GM12878 (cell line): Measurements from ENCODE around the gene TSPEAR. TPM values are rescaled to one million over a fixed set of nuclear protein-coding genes. Genes with fewer than 3 reads are reported as not detected.

Experiments used
- ATAC-seq: fragments of 200-7000 bp; cut with Tn5 transposase; 3 replicates; pipeline ENCODE4 v1.9.1; 2020; ENCODE audit warnings: mild to moderate bottlenecking, moderate library complexity
- BruUV-seq: library from RNA; stranded (reverse); fragments of 400-500 nt; replicated peaks from 2 replicates; lab custom pipeline; 2021; lab: Mats Ljungman, UMichigan
- CTCF ChIA-PET: fragments of 300-600 bp; sonication (Branson Sonifier 250); formaldehyde crosslinking; extraction: SDS; loops from one replicate; lab custom pipeline; 2021; ENCODE audit warnings: inconsistent platforms; lab: Yijun Ruan, JAX
- POLR2A ChIA-PET: fragments of 350-600 bp; formaldehyde crosslinking; extraction: SDS; loops from one replicate; lab custom pipeline; 2021; ENCODE audit warnings: inconsistent platforms; lab: Charles Lee
- RAD21 ChIA-PET: fragments of 300-600 bp; sonication (Branson Sonifier 250); formaldehyde crosslinking; loops from one replicate; lab custom pipeline; 2023; ENCODE audit warnings: antibody characterized with exemption; ENCODE audit not compliant: unreplicated experiment; lab: Charles Lee
- SMC1A ChIA-PET: fragments of 300-600 bp; sonication (Branson Sonifier 250); formaldehyde crosslinking; loops from one replicate; lab custom pipeline; 2023; ENCODE audit not compliant: unreplicated experiment, uncharacterized antibody; lab: Charles Lee
- DNase-seq: peaks from one replicate; pipeline ENCODE4 v3.0.0-alpha.2; 2011; ENCODE audit warnings: low read depth, low spot score
- FAIRE-seq: peaks from 3 replicates; lab custom pipeline; 2011; peaks lifted over from hg19 to GRCh38; lab: Jason Lieb, UNC
- H2AFZ ChIP-seq: 2 replicates; pipeline ENCODE4 v1.6.0; 2011; ENCODE audit warnings: low read depth, low read length, control low read depth; ENCODE audit not compliant: control insufficient read depth
- H3K27ac ChIP-seq: 2 replicates; pipeline ENCODE4 v1.5.1; 2011; ENCODE audit warnings: control low read depth; ENCODE audit not compliant: control insufficient read depth, insufficient read depth
- H3K27me3 ChIP-seq, 2 experiments: replicated peaks in 1 of 2; 2 replicates each; pipeline versions ENCODE4 v1.6.0 to v1.6.1; 2011; ENCODE audit warnings: low read length in 1 of 2; ENCODE audit not compliant: control insufficient read depth in 2 of 2, insufficient read depth in 2 of 2
- H3K36me3 ChIP-seq, 2 experiments: 2 replicates each; pipeline ENCODE4 v1.5.1; 2011; ENCODE audit warnings: low read length in 1 of 2; ENCODE audit not compliant: control insufficient read depth in 2 of 2, insufficient read depth in 2 of 2
- H3K4me1 ChIP-seq: 2 replicates; pipeline ENCODE4 v1.6.1; 2011; ENCODE audit warnings: mild to moderate bottlenecking, low read length, moderate library complexity, mixed read lengths; ENCODE audit not compliant: control insufficient read depth, insufficient read depth
- H3K4me2 ChIP-seq: 2 replicates; pipeline ENCODE4 v1.6.0; 2011; ENCODE audit warnings: control low read depth; ENCODE audit not compliant: control insufficient read depth, insufficient read depth
- H3K4me3 ChIP-seq: fragments of 200-600 bp; sonication (generic); 2 replicates; pipeline ENCODE4 v1.5.1; 2016
- H3K79me2 ChIP-seq: 2 replicates; pipeline ENCODE4 v1.6.0; 2011; ENCODE audit warnings: low read length; ENCODE audit not compliant: control insufficient read depth, insufficient read depth
- H3K9ac ChIP-seq: 2 replicates; pipeline ENCODE4 v1.8.0; 2011; ENCODE audit warnings: low read length, control low read depth, mixed read lengths; ENCODE audit not compliant: control insufficient read depth, insufficient read depth
- H3K9me3 ChIP-seq: replicated peaks from 3 replicates; pipeline ENCODE4 v1.5.1; 2011; ENCODE audit warnings: mild to moderate bottlenecking, low read length; ENCODE audit not compliant: control insufficient read depth, insufficient read depth
- H4K20me1 ChIP-seq: 2 replicates; pipeline ENCODE4 v1.6.0; 2011; ENCODE audit not compliant: control insufficient read depth, insufficient read depth
- BMI1 ChIP-seq: fragments of 450-650 bp; IDR thresholded peaks from 2 replicates; pipeline ENCODE4 v1.6.1; 2016; ENCODE audit warnings: mild to moderate bottlenecking, moderate library complexity, borderline replicate concordance
- CEBPB ChIP-seq, 2 experiments: fragments of 150-350 bp in 1 of 2; IDR thresholded peaks; 2 replicates each; pipeline ENCODE4 v1.6.1; 2012 to 2014; ENCODE audit warnings: low read depth in 2 of 2, low read length in 2 of 2, borderline replicate concordance in 1 of 2, inconsistent platforms in 1 of 2
- FOXK2 ChIP-seq: fragments of 450-650 bp; IDR thresholded peaks from 2 replicates; pipeline ENCODE4 v1.6.1; 2017; ENCODE audit warnings: mild to moderate bottlenecking, moderate library complexity
- GATAD2B ChIP-seq: fragments of 450-650 bp; conservative IDR thresholded peaks from 2 replicates; pipeline ENCODE4 v1.6.1; 2017; ENCODE audit warnings: low read depth, mild to moderate bottlenecking, moderate library complexity
- JUND ChIP-seq: IDR thresholded peaks from 2 replicates; pipeline ENCODE4 v1.6.1; 2012; ENCODE audit warnings: low read depth, mild to moderate bottlenecking, low read length, improper control_type of control experiment, moderate library complexity
- NFYB ChIP-seq: IDR thresholded peaks from 2 replicates; pipeline ENCODE4 v1.6.1; 2011; ENCODE audit warnings: low read depth, mild to moderate bottlenecking, low read length, improper control_type of control experiment, moderate library complexity; ENCODE audit not compliant: insufficient read depth
- SMAD5 ChIP-seq: IDR thresholded peaks from 2 replicates; pipeline ENCODE4 v1.6.1; 2016; ENCODE audit warnings: antibody characterized with exemption, low read depth
- WRNIP1 ChIP-seq: IDR thresholded peaks from 2 replicates; pipeline ENCODE4 v1.6.1; 2011; ENCODE audit warnings: low read depth, low read length, improper control_type of control experiment, borderline replicate concordance
- ZNF274 ChIP-seq: IDR thresholded peaks from one replicate; pipeline ENCODE4 v1.8.0; 2011; ENCODE audit not compliant: insufficient read length, insufficient read depth
- WGBS: methylation state at CpG from one replicate; pipeline ENCODE4 v1.1.6; 2016; ENCODE audit warnings: low lambda C conversion rate; ENCODE audit not compliant: insufficient replicate concordance, insufficient coverage; ENCODE audit errors: missing lambda C conversion rate; 5-methylcytosine and 5-hydroxymethylcytosine counted together
- in situ Hi-C: fragments of 300-500 bp; cut with MboI; formaldehyde crosslinking; loops from 9 replicates; pipeline ENCODE4 v1.14.3; 2018; ENCODE audit warnings: mixed read lengths
- intact Hi-C: fragments of 100-400 bp; cut with micrococcal nuclease; formaldehyde crosslinking; loops from one replicate; pipeline ENCODE4 v1.14.2; 2022; ENCODE audit not compliant: unreplicated experiment
- polyA plus RNA-seq, 11 experiments: library from polyadenylated mRNA; depleted of rRNA in 4 of 11; unstranded in 6 of 11; stranded (reverse) in 5 of 11; fragments of >200 nt; fragmentation: Nextera tagmentation in 4 of 11; fragmentation: Illumina TruSeq in 1 of 11; extraction: Ambion mirVana in 4 of 11; extraction: Trizol in 1 of 11; gene quantifications; 1 replicate in 1 of 11; 2 replicates in 10 of 11; pipeline versions ENCODE4 v1.2.1 to v1.2.3, GENCODE V29; 2011 to 2016; ENCODE audit warnings: inconsistent platforms in 2 of 11, missing spikeins in 2 of 11, low read depth in 1 of 11
- total RNA-seq, 4 experiments: library from RNA; depleted of rRNA in 3 of 4; stranded (reverse); fragments of >200 nt in 3 of 4; fragmentation: Illumina TruSeq in 1 of 4; extraction: Trizol in 1 of 4; gene quantifications; 2 replicates each; pipeline versions ENCODE4 v1.2.1 to v1.2.3, GENCODE V29; 2013 to 2021
- TF ChIP-seq, protein P1 (sequence below): fragments of 450-650 bp; formaldehyde crosslinking; IDR thresholded peaks from 2 replicates; pipeline ENCODE4 v1.5.0; 2022; ENCODE audit warnings: mild to moderate bottlenecking, missing genetic modification characterization
- TF ChIP-seq, protein P2 (sequence below): IDR thresholded peaks from 2 replicates; pipeline ENCODE4 v1.6.1; 2012; ENCODE audit warnings: low read depth, low read length, improper control_type of control experiment
- TF ChIP-seq, protein P3 (sequence below): fragments of 450-650 bp; IDR thresholded peaks from 2 replicates; pipeline ENCODE4 v1.6.1; 2014; ENCODE audit warnings: mild to moderate bottlenecking

The TSPEAR gene
- total and polyA plus RNA-seq, 10 of the 15 experiments (the other 5 are each of a cell fraction or from before 2014, with no cell fraction given), result not detected

DNA sequence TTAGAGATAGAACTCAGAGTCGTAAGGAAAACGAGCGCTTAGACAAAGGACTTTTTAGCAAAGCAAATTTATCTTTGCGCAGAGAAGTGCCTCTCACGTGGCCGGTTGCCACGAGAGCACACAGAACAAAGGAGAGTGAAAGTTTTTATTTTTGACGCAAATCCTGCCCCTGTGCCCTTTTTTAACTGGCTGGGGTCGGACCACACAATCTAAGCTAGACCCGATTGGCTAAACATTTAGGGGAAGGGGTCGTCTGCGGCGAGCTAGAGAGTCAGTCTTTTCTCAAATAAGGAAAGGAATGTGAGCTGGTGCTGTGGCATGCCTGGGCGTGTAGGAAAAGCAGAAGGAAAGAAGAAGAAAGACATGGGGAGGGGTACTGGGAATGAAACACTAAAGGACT lies 162.4 kb downstream of the TSPEAR start:
- no peak for ATAC-seq
- Histone ChIP-seq H3K9ac (no peak overlapping the region), H3K4me2 (no peak overlapping the region), H3K4me1 (no peaks in the 10 kb centered on the region), H3K36me3 (no peaks in the 10 kb centered on the region), H3K79me2 (no peaks in the 10 kb centered on the region), H3K27me3 (no peaks in the 10 kb centered on the region), H3K27ac (no peak overlapping the region), H2AFZ (no peak overlapping the region), H3K9me3 (no peaks in the 10 kb centered on the region; the same call in 2 of the 3 replicates), H4K20me1 (no peaks in the 10 kb centered on the region), H3K4me3 (no peak overlapping the region)
- no peak for DNase-seq
- no peak for FAIRE-seq
- WGBS, result 45% methylated on average over 14 of the region's 14 CpGs
- TF ChIP-seq ZNF274, result no peak
- POLR2A ChIA-PET, result no interaction called here
- intact Hi-C loops, result no loop called here
- in situ Hi-C loops, result no loop called here
- BruUV-seq, result no TSS peak
- RAD21 ChIA-PET, result interaction anchor here (0.6 kb wide), 1 partner anchor 1529 kb away, joined by 4 read pairs; no protein-coding TSS in a partner anchor
- SMC1A ChIA-PET, result no interaction called here
- CTCF ChIA-PET, result no interaction called here

DNA sequence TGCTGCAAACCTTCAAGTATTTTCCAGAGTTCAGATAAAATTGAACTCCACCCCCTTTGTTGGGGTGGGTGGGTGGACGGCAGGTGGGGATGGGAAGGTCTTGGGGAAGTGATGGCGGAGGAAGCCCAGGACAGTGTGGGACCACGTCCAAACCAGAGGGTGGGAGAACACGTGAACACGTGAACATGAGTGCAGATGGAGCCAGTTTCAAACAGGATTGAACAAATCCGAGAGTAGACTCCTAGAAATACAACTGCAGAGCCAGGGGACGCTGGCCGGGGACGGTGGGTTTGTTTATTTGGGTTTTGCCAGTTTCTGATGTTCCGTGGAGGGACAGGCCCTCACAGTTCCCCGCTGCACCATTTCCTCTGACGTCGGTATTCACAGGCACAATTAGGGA lies 163.0 kb downstream of the TSPEAR start:
- Histone ChIP-seq H4K20me1 (no peaks in the 10 kb centered on the region), H2AFZ (no peak overlapping the region), H3K4me2 (no peak overlapping the region), H3K36me3 (no peaks in the 10 kb centered on the region), H3K27me3 (no peaks in the 10 kb centered on the region), H3K4me1 (no peaks in the 10 kb centered on the region), H3K79me2 (no peaks in the 10 kb centered on the region), H3K9ac (no peak overlapping the region), H3K4me3 (no peak overlapping the region), H3K27ac (no peak overlapping the region), H3K9me3 (no peaks in the 10 kb centered on the region; the same call in 2 of the 3 replicates)
- intact Hi-C loops, result no loop called here
- DNase-seq, result no peak
- WGBS, result 45% methylated on average over 13 of the region's 13 CpGs
- in situ Hi-C loops, result no loop called here
- ChIA-PET RAD21 (no interaction called here), POLR2A (no interaction called here), SMC1A (interaction anchor here (1.0 kb wide), 1 partner anchor 228 kb away, joined by 3 read pairs; no protein-coding TSS in a partner anchor), CTCF (no interaction called here)
- TF ChIP-seq GATAD2B, result no peak
- TF ChIP-seq SMAD5, result no peak
- TF ChIP-seq, protein P1, sequence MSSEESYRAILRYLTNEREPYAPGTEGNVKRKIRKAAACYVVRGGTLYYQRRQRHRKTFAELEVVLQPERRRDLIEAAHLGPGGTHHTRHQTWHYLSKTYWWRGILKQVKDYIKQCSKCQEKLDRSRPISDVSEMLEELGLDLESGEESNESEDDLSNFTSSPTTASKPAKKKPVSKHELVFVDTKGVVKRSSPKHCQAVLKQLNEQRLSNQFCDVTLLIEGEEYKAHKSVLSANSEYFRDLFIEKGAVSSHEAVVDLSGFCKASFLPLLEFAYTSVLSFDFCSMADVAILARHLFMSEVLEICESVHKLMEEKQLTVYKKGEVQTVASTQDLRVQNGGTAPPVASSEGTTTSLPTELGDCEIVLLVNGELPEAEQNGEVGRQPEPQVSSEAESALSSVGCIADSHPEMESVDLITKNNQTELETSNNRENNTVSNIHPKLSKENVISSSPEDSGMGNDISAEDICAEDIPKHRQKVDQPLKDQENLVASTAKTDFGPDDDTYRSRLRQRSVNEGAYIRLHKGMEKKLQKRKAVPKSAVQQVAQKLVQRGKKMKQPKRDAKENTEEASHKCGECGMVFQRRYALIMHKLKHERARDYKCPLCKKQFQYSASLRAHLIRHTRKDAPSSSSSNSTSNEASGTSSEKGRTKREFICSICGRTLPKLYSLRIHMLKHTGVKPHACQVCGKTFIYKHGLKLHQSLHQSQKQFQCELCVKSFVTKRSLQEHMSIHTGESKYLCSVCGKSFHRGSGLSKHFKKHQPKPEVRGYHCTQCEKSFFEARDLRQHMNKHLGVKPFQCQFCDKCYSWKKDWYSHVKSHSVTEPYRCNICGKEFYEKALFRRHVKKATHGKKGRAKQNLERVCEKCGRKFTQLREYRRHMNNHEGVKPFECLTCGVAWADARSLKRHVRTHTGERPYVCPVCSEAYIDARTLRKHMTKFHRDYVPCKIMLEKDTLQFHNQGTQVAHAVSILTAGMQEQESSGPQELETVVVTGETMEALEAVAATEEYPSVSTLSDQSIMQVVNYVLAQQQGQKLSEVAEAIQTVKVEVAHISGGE (CRISPR knock-in tag), result no peak
- no peak for TF ChIP-seq JUND
- TF ChIP-seq FOXK2, result no peak
- no peak for TF ChIP-seq NFYB
- TF ChIP-seq WRNIP1, result no peak
- TF ChIP-seq, protein P2, sequence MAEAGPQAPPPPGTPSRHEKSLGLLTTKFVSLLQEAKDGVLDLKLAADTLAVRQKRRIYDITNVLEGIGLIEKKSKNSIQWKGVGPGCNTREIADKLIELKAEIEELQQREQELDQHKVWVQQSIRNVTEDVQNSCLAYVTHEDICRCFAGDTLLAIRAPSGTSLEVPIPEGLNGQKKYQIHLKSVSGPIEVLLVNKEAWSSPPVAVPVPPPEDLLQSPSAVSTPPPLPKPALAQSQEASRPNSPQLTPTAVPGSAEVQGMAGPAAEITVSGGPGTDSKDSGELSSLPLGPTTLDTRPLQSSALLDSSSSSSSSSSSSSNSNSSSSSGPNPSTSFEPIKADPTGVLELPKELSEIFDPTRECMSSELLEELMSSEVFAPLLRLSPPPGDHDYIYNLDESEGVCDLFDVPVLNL, result no peak
- no peak for TF ChIP-seq BMI1
- no peak for TF ChIP-seq CEBPB (IDR thresholded peaks at IDR 0.05; ENCODE audit: borderline replicate concordance in 1 of 2, low read depth in 2 of 2, low read length in 2 of 2)
- TF ChIP-seq, protein P3, sequence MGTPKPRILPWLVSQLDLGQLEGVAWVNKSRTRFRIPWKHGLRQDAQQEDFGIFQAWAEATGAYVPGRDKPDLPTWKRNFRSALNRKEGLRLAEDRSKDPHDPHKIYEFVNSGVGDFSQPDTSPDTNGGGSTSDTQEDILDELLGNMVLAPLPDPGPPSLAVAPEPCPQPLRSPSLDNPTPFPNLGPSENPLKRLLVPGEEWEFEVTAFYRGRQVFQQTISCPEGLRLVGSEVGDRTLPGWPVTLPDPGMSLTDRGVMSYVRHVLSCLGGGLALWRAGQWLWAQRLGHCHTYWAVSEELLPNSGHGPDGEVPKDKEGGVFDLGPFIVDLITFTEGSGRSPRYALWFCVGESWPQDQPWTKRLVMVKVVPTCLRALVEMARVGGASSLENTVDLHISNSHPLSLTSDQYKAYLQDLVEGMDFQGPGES, result no peak
- ATAC-seq, result no peak
- FAIRE-seq, result no peak
- no TSS peak for BruUV-seq
